Upper lobe of left lung (tissue), 4 donors: ENCODE measurements around the gene CRIP3.

ENCODE experiments used
- CTCF ChIP-seq, 6 experiments: fragments of 450-650 bp in 4 of 6; fragments of 200-600 bp in 2 of 6; sonication (generic) in 2 of 6; IDR thresholded peaks; one replicate each; pipeline ENCODE4 v1.5.1; 2016 to 2019; ENCODE audit warnings: antibody characterized with exemption in 6 of 6
- EP300 ChIP-seq, 4 donors: sonication (generic); formaldehyde crosslinking; IDR thresholded peaks; one replicate each; pipeline ENCODE4 v1.5.1; 2017; ENCODE audit warnings: antibody characterized with exemption in 4 of 4, control low read depth in 2 of 4
- POLR2A ChIP-seq, 4 donors: fragments of 450-650 bp; IDR thresholded peaks; one replicate each; pipeline ENCODE4 v1.5.1; 2016 to 2017; ENCODE audit warnings: antibody characterized with exemption in 4 of 4, mild to moderate bottlenecking in 2 of 4

- no peak for TF ChIP-seq POLR2A (IDR thresholded peaks at IDR 0.05)
- no peak for TF ChIP-seq CTCF (IDR thresholded peaks at IDR 0.05)
- no peak for TF ChIP-seq EP300 (IDR thresholded peaks at IDR 0.05)
These were observed 3.7 kb downstream of the CRIP3 start for GRCh38 chr6:43304882-43305281.
